Measurements from ENCODE around the gene TEX264. TPM values are rescaled to one million over a fixed set of nuclear protein-coding genes. Genes with fewer than 3 reads are reported as not detected.

Gene TEX264
- total RNA-seq, 1 donor from 2014 or later, result 65.2 TPM

DNA sequence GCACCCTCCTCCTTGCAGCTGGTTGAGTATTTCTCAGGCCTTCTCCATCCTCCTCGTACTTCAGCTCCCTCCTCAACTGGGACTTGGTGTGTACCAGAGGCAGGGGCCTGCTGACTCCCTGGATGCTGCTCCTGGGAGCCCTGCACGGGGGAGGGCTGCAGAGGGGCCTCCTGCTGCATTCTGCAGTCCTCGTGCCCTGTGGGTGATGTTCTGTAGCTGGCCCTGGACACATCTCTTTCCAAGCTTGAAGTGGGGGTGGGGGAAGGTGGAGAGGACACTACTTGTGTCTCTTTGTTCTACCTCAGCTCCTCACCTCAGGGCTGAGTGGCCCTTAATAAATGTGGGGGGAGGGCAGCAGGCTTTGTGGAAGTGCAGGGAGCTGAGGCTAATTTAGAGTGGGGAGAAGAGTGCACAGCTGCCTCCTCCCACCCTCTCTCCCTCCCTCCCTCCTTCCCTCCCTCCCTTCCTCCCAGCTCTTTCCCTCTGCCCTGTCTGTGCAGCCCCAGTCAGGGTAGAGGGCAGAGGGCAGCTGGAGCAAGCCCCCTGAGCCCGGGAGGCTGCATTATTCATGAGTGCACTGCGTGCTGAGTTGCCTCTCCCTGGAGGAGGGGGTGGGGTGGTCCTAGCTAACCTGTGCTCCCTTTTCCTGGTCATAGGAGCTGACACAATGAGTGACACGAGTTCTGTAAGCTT, 32.2 kb downstream of the TEX264 start:
- no peak for DNase-seq (ENCODE audit: extremely low spot score, unreplicated experiment)
- TF ChIP-seq, protein P1, sequence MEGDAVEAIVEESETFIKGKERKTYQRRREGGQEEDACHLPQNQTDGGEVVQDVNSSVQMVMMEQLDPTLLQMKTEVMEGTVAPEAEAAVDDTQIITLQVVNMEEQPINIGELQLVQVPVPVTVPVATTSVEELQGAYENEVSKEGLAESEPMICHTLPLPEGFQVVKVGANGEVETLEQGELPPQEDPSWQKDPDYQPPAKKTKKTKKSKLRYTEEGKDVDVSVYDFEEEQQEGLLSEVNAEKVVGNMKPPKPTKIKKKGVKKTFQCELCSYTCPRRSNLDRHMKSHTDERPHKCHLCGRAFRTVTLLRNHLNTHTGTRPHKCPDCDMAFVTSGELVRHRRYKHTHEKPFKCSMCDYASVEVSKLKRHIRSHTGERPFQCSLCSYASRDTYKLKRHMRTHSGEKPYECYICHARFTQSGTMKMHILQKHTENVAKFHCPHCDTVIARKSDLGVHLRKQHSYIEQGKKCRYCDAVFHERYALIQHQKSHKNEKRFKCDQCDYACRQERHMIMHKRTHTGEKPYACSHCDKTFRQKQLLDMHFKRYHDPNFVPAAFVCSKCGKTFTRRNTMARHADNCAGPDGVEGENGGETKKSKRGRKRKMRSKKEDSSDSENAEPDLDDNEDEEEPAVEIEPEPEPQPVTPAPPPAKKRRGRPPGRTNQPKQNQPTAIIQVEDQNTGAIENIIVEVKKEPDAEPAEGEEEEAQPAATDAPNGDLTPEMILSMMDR (IDR thresholded peaks at IDR 0.05), result no peak
- Mint-ChIP-seq H3K27me3 (ENCODE audit: unreplicated experiment) (peaks cover 5% of the 10 kb centered on the region), H3K27ac (ENCODE audit: unreplicated experiment) (no peak overlapping the region), H3K4me1 (ENCODE audit: unreplicated experiment) (peaks cover 4% of the 10 kb centered on the region), H3K4me3 (ENCODE audit: unreplicated experiment) (no peak overlapping the region), H3K36me3 (ENCODE audit: unreplicated experiment) (peaks cover 19% of the 10 kb centered on the region), H3K9me3 (ENCODE audit: unreplicated experiment) (no peaks in the 10 kb centered on the region)

DNA sequence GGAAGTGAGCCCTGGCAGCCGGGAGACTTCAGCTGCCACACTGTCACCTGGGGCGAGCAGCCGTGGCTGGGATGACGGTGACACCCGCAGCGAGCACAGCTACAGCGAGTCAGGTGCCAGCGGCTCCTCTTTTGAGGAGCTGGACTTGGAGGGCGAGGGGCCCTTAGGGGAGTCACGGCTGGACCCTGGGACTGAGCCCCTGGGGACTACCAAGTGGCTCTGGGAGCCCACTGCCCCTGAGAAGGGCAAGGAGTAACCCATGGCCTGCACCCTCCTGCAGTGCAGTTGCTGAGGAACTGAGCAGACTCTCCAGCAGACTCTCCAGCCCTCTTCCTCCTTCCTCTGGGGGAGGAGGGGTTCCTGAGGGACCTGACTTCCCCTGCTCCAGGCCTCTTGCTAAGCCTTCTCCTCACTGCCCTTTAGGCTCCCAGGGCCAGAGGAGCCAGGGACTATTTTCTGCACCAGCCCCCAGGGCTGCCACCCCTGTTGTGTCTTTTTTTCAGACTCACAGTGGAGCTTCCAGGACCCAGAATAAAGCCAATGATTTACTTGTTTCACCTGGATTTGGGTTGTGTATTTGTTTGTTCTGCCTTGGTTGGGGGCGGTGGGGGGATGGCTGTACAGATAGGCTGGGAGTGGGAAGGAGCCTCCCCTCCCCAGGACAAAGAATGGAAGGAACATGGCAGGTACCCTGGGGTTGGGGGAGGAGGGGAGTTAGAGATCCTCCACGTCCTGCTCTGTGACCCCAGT, 32.9 kb downstream of the TEX264 start:
- no peaks in the 10 kb centered on the region for H3K9me3 Mint-ChIP-seq (ENCODE audit: unreplicated experiment)
- H3K4me1 Mint-ChIP-seq (ENCODE audit: unreplicated experiment), result peaks cover 4% of the 10 kb centered on the region
- H3K36me3 Mint-ChIP-seq (ENCODE audit: unreplicated experiment), result peaks cover 14% of the 10 kb centered on the region
- TF ChIP-seq, protein P1 (IDR thresholded peaks at IDR 0.05), result no peak
- peaks cover 8% of the 10 kb centered on the region for H3K27me3 Mint-ChIP-seq (ENCODE audit: unreplicated experiment)
- no peak overlapping the region for H3K27ac Mint-ChIP-seq (ENCODE audit: unreplicated experiment)
- no peak overlapping the region for H3K4me3 Mint-ChIP-seq (ENCODE audit: unreplicated experiment)
- DNase-seq (ENCODE audit: extremely low spot score, unreplicated experiment), result no peak

DNA sequence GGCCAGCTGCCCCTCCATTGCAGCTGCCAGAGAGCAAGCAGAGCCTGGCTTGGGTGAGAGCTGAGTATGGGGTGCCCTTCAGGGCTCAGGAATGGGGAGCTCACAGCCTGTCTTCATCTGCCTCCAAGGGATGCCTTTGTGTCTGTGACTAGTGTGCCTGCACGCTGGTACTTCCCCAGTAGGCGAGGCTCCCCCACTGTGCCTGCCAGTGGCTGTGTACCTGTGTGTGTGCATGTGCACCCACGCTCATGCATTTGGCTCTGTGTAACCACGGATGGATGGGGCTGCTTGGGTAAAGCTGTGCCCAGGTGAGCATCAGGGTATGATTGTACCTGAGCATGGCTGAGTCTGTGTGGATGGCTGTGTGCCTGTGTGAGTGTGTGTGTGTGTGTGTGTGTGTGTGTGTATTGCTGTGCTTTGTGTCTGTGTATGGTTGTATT, 33.5 kb downstream of the TEX264 start:
- H3K36me3 Mint-ChIP-seq (ENCODE audit: unreplicated experiment), result peaks cover 10% of the 10 kb centered on the region
- DNase-seq (ENCODE audit: extremely low spot score, unreplicated experiment), result no peak
- no peaks in the 10 kb centered on the region for H3K9me3 Mint-ChIP-seq (ENCODE audit: unreplicated experiment)
- H3K27ac Mint-ChIP-seq (ENCODE audit: unreplicated experiment), result no peak overlapping the region
- peaks cover 8% of the 10 kb centered on the region for H3K27me3 Mint-ChIP-seq (ENCODE audit: unreplicated experiment)
- H3K4me3 Mint-ChIP-seq (ENCODE audit: unreplicated experiment), result no peak overlapping the region
- peaks cover 4% of the 10 kb centered on the region for H3K4me1 Mint-ChIP-seq (ENCODE audit: unreplicated experiment)
- TF ChIP-seq, protein P1 (IDR thresholded peaks at IDR 0.05), result no peak

DNA sequence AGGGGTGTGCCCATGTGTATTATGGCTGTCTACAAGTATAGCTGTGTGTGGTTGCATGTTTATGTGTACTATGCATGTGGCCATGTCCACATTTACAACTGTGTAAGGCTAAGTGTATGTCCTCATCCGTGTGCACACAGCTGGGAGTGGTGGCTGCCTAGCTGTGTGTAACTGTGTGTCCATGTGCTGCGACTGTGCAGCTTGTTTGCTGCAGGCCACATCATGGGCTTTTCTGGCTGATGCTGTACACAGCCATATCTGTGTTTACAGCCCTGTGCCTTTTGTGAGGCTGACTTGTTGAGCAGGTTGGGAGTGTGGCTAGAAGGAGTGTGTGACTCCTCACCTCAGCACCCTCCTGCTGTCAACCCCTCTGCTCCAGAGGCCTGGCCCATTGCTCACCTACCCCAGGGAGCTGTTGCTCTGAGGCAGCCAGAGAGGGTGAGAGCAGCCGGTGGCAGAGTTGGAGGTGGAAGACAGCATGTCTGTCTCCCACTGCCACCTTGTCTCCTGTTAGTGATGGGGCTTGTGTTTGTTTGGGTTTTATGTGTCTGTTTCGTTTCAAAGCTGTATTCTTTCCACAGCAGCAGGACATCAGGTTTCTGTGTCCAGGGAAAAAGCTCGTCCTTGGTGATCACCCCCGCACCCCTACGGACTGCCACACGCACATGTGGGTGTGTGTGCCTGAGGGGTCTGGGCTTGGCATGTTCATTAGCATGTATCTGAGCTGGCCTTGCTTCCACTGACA, 34.4 kb downstream of the TEX264 start:
- H3K27me3 Mint-ChIP-seq (ENCODE audit: unreplicated experiment), result peaks cover 8% of the 10 kb centered on the region
- no peak for DNase-seq (ENCODE audit: extremely low spot score, unreplicated experiment)
- no peak overlapping the region for H3K27ac Mint-ChIP-seq (ENCODE audit: unreplicated experiment)

More for the DNA sequence above, 34.4 kb downstream of the TEX264 start:
- H3K36me3 Mint-ChIP-seq (ENCODE audit: unreplicated experiment), result peaks cover 7% of the 10 kb centered on the region
- H3K9me3 Mint-ChIP-seq (ENCODE audit: unreplicated experiment), result no peaks in the 10 kb centered on the region
- H3K4me1 Mint-ChIP-seq (ENCODE audit: unreplicated experiment), result peaks cover 4% of the 10 kb centered on the region
- no peak overlapping the region for H3K4me3 Mint-ChIP-seq (ENCODE audit: unreplicated experiment)
- TF ChIP-seq, protein P1 (IDR thresholded peaks at IDR 0.05), result no peak

All from osteocyte (in vitro differentiated cells).